Glutamatergic neuron (in vitro differentiated cells): ENCODE results near the gene MED20. TPM values are rescaled to one million over a fixed set of nuclear protein-coding genes. Genes with fewer than 3 reads are reported as not detected.
A peak's percentile ranks its signal among the peaks of the same experiment; 100 is the strongest.

ENCODE experiments used
- DNase-seq: peaks from one replicate; pipeline ENCODE4 v3.0.0; 2022
- H3K27ac Mint-ChIP-seq: one replicate; pipeline ENCODE4 v1.8.0; 2020; ENCODE audit warnings: mild to moderate bottlenecking, mixed read lengths, inconsistent platforms; ENCODE audit not compliant: unreplicated experiment
- H3K27me3 Mint-ChIP-seq: one replicate; pipeline ENCODE4 v1.8.0; 2020; ENCODE audit warnings: mild to moderate bottlenecking, moderate library complexity, mixed read lengths, inconsistent platforms; ENCODE audit not compliant: unreplicated experiment
- H3K36me3 Mint-ChIP-seq: one replicate; pipeline ENCODE4 v1.8.0; 2020; ENCODE audit warnings: mild to moderate bottlenecking, mixed read lengths, inconsistent platforms; ENCODE audit not compliant: unreplicated experiment
- H3K4me1 Mint-ChIP-seq: one replicate; pipeline ENCODE4 v1.8.0; 2020; ENCODE audit warnings: mild to moderate bottlenecking, low read depth, mixed read lengths, inconsistent platforms; ENCODE audit not compliant: unreplicated experiment
- H3K4me3 Mint-ChIP-seq: one replicate; pipeline ENCODE4 v1.8.0; 2020; ENCODE audit warnings: mild to moderate bottlenecking, mixed read lengths, inconsistent platforms; ENCODE audit not compliant: unreplicated experiment
- H3K9me3 Mint-ChIP-seq: one replicate; pipeline ENCODE4 v1.8.0; 2020; ENCODE audit warnings: mild to moderate bottlenecking, moderate library complexity, mixed read lengths, inconsistent platforms; ENCODE audit not compliant: unreplicated experiment
- CTCF ChIP-seq: fragments of 200-600 bp; sonication (generic); IDR thresholded peaks from one replicate; pipeline ENCODE4 v1.5.0; 2021; ENCODE audit not compliant: partially characterized antibody, unreplicated experiment
- total RNA-seq: library from RNA; stranded (reverse); fragmentation: NEBNext Ultra II Directional; extraction: Animal tissue kit (Norgen Biotek cat#: 25700); gene quantifications from one replicate; pipeline ENCODE4 v1.2.1, GENCODE V29; 2021; ENCODE audit not compliant: unreplicated experiment

The MED20 gene
- total RNA-seq, 1 donor from 2014 or later, result 30.9 TPM

GRCh38 chr6:41934278-41935192 lies 13.6 kb upstream of the MED20 start:
- no peak for DNase-seq
- peaks cover 17% of the 10 kb centered on the region for H3K27me3 Mint-ChIP-seq
- H3K36me3 Mint-ChIP-seq, result no peaks in the 10 kb centered on the region
- H3K4me1 Mint-ChIP-seq, result peaks cover 32% of the 10 kb centered on the region
- TF ChIP-seq CTCF, result no peak
- peak overlapping the region; percentile 8 for H3K4me3 Mint-ChIP-seq
- H3K9me3 Mint-ChIP-seq, result peaks cover 10% of the 10 kb centered on the region
- peak overlapping the region; percentile 96 for H3K27ac Mint-ChIP-seq

GRCh38 chr6:41932378-41932777 lies 11.4 kb upstream of the MED20 start:
- TF ChIP-seq CTCF, result no peak
- Mint-ChIP-seq H3K4me3 (no peak overlapping the region), H3K9me3 (peaks cover 10% of the 10 kb centered on the region), H3K36me3 (no peaks in the 10 kb centered on the region), H3K27ac (no peak overlapping the region), H3K4me1 (peaks cover 22% of the 10 kb centered on the region), H3K27me3 (peaks cover 15% of the 10 kb centered on the region)
- DNase-seq, result no peak

DNA sequence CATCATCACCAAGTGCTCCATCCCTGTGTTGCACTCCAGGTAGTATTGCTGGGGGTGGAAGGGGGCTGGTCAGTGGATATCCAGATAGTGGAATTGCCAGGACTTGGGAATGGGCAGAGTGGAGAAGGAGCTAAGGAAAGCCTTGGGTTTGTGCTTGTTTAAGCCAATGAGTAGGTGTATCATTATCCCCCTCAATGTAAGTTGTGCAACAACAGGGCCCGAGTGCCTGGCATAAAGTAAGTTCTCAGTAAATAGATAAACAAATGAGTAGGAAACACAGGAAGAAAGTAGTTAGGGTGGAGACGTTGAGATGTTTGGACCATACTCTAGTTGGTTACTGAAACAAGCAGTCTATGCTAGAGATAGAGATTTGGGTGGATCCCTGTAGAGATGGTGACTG lies 10.9 kb upstream of the MED20 start:
- Mint-ChIP-seq H3K27ac (no peak overlapping the region), H3K27me3 (peaks cover 15% of the 10 kb centered on the region), H3K4me1 (peaks cover 21% of the 10 kb centered on the region), H3K4me3 (no peak overlapping the region), H3K36me3 (no peaks in the 10 kb centered on the region), H3K9me3 (peaks cover 10% of the 10 kb centered on the region)
- no peak for TF ChIP-seq CTCF
- no peak for DNase-seq

- Mint-ChIP-seq H3K9me3 (peaks cover 1% of the 10 kb centered on the region), H3K27me3 (peaks cover 5% of the 10 kb centered on the region), H3K36me3 (no peaks in the 10 kb centered on the region), H3K4me3 (no peak overlapping the region), H3K27ac (no peak overlapping the region), H3K4me1 (peaks cover 7% of the 10 kb centered on the region)
- no peak for DNase-seq
- no peak for TF ChIP-seq CTCF
Observed at GRCh38 chr6:41929924-41930323, 9.0 kb upstream of the MED20 start.

GRCh38 chr6:41927253-41927652 lies 6.3 kb upstream of the MED20 start:
- peaks cover 2% of the 10 kb centered on the region for H3K27me3 Mint-ChIP-seq
- peaks cover 13% of the 10 kb centered on the region for H3K4me1 Mint-ChIP-seq
- no peak for DNase-seq
- peaks cover 5% of the 10 kb centered on the region for H3K9me3 Mint-ChIP-seq
- H3K4me3 Mint-ChIP-seq, result no peak overlapping the region
- no peak overlapping the region for H3K27ac Mint-ChIP-seq
- H3K36me3 Mint-ChIP-seq, result peaks cover 4% of the 10 kb centered on the region
- no peak for TF ChIP-seq CTCF
